ENCODE data around the gene VENTX. TPM values are rescaled to one million over a fixed set of nuclear protein-coding genes. Genes with fewer than 3 reads are reported as not detected.

The VENTX gene
- total RNA-seq, 1 experiment from 2014 or later = not detected

DNA sequence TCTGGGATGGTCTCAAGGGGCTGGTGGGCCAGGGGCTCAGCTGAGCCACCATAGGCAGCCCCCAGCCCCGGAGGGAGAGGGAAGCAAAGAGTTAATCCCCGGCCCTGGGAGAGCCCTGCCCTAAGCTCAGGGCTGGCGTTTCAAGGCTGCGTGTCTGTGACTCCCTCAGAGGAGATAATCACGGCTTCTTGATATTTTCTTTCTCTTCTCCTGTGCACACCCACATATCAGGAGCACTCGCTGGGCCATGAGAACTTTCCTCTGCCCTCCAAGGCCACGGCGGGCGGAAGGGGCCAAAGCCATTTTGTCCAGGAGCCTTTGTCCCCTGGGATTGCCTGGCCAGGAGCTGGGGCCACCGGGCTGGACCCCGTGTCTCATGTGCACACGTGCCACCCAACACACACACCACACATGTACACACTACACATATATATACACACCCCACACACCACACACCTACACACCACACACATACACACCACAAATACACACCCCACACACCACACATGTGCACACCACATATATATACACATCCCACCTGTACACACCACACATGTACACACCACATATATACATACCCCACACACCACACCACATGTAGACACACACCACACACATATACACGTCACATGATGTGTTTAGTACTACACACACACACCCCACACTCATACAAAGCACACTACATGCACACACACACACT, 16.9 kb downstream of the VENTX start:
- H3K27me3 ChIP-seq (ENCODE audit: control insufficient read depth, insufficient read depth, low read length) = no peaks in the 10 kb centered on the region
- intact Hi-C loops (cut with micrococcal nuclease; ENCODE audit: unreplicated experiment) = no loop called here
- H3K4me3 ChIP-seq (ENCODE audit: low read depth in 2 of 2, low read length in 2 of 2) = no peak overlapping the region
- no peaks in the 10 kb centered on the region for H3K9me3 ChIP-seq (ENCODE audit: control insufficient read depth, insufficient read depth, low read depth, low read length)
- CTCF ChIA-PET = no interaction called here
- POLR2A ChIA-PET = no interaction called here
- H3K36me3 ChIP-seq (ENCODE audit: control insufficient read depth, insufficient read depth, low read length) = no peaks in the 10 kb centered on the region
- in situ Hi-C loops (cut with HindIII; ENCODE audit: low pct_unique_long_range_greater_than_20kb, low sequenced_read_pairs) = no loop called here
- H3K27ac ChIP-seq (ENCODE audit: low read length) = no peak overlapping the region
- TF ChIP-seq SIN3A (IDR thresholded peaks at IDR 0.05; ENCODE audit: borderline replicate concordance, insufficient read depth, low read depth, low read length) (no peak), TCF7L2 (IDR thresholded peaks at IDR 0.05; ENCODE audit: low read depth, low read length) (no peak), POLR2AphosphoS5 (IDR thresholded peaks at IDR 0.05; ENCODE audit: low read depth, low read length) (no peak)
- TF ChIP-seq, protein P1, sequence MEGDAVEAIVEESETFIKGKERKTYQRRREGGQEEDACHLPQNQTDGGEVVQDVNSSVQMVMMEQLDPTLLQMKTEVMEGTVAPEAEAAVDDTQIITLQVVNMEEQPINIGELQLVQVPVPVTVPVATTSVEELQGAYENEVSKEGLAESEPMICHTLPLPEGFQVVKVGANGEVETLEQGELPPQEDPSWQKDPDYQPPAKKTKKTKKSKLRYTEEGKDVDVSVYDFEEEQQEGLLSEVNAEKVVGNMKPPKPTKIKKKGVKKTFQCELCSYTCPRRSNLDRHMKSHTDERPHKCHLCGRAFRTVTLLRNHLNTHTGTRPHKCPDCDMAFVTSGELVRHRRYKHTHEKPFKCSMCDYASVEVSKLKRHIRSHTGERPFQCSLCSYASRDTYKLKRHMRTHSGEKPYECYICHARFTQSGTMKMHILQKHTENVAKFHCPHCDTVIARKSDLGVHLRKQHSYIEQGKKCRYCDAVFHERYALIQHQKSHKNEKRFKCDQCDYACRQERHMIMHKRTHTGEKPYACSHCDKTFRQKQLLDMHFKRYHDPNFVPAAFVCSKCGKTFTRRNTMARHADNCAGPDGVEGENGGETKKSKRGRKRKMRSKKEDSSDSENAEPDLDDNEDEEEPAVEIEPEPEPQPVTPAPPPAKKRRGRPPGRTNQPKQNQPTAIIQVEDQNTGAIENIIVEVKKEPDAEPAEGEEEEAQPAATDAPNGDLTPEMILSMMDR (IDR thresholded peaks at IDR 0.05) = no peak
- TF ChIP-seq, protein P2, sequence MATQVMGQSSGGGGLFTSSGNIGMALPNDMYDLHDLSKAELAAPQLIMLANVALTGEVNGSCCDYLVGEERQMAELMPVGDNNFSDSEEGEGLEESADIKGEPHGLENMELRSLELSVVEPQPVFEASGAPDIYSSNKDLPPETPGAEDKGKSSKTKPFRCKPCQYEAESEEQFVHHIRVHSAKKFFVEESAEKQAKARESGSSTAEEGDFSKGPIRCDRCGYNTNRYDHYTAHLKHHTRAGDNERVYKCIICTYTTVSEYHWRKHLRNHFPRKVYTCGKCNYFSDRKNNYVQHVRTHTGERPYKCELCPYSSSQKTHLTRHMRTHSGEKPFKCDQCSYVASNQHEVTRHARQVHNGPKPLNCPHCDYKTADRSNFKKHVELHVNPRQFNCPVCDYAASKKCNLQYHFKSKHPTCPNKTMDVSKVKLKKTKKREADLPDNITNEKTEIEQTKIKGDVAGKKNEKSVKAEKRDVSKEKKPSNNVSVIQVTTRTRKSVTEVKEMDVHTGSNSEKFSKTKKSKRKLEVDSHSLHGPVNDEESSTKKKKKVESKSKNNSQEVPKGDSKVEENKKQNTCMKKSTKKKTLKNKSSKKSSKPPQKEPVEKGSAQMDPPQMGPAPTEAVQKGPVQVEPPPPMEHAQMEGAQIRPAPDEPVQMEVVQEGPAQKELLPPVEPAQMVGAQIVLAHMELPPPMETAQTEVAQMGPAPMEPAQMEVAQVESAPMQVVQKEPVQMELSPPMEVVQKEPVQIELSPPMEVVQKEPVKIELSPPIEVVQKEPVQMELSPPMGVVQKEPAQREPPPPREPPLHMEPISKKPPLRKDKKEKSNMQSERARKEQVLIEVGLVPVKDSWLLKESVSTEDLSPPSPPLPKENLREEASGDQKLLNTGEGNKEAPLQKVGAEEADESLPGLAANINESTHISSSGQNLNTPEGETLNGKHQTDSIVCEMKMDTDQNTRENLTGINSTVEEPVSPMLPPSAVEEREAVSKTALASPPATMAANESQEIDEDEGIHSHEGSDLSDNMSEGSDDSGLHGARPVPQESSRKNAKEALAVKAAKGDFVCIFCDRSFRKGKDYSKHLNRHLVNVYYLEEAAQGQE (IDR thresholded peaks at IDR 0.05; ENCODE audit: insufficient read depth in 1 of 2, low read depth in 2 of 2, low read length in 1 of 2) = no peak
- BruUV-seq (replicated peaks) = no TSS peak
- ATAC-seq (no peak), DNase-seq (ENCODE audit: low read depth, low spot score) (no peak)
- H3K4me1 ChIP-seq (ENCODE audit: control insufficient read depth, insufficient read depth, low read length) = peaks cover 25% of the 10 kb centered on the region

DNA sequence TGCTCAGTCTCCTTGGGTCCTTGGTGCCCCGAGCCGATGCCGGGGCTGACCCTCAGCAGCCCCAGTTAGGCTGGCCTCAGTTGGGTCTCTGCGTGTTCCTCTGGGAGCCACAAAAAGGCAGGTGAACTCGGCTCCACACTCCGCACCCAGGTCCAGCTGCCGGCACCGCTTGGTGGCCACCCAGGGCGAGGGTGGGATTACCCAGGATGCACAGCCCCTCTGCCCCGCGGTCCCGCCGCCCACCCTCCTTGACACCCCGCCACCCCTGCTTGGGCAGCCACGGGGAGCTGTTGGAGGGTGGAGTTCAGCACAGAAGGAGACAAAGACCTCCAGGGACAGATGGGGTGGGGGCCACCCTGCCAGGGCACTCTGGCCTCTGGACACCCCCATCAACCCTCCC, 17.7 kb downstream of the VENTX start:
- Histone ChIP-seq H3K27me3 (ENCODE audit: control insufficient read depth, insufficient read depth, low read length) (no peaks in the 10 kb centered on the region), H3K9me3 (ENCODE audit: control insufficient read depth, insufficient read depth, low read depth, low read length) (no peaks in the 10 kb centered on the region), H3K27ac (ENCODE audit: low read length) (no peak overlapping the region), H3K36me3 (ENCODE audit: control insufficient read depth, insufficient read depth, low read length) (no peaks in the 10 kb centered on the region), H3K4me3 (ENCODE audit: low read depth in 2 of 2, low read length in 2 of 2) (no peak overlapping the region), H3K4me1 (ENCODE audit: control insufficient read depth, insufficient read depth, low read length) (peaks cover 31% of the 10 kb centered on the region)
- no peak for TF ChIP-seq POLR2AphosphoS5 (IDR thresholded peaks at IDR 0.05; ENCODE audit: low read depth, low read length)
- TF ChIP-seq, protein P2 (IDR thresholded peaks at IDR 0.05; ENCODE audit: insufficient read depth in 1 of 2, low read depth in 2 of 2, low read length in 1 of 2) = no peak
- TF ChIP-seq SIN3A (IDR thresholded peaks at IDR 0.05; ENCODE audit: borderline replicate concordance, insufficient read depth, low read depth, low read length) = no peak
- TF ChIP-seq TCF7L2 (IDR thresholded peaks at IDR 0.05; ENCODE audit: low read depth, low read length) = no peak
- TF ChIP-seq, protein P1 (IDR thresholded peaks at IDR 0.05) = no peak
- in situ Hi-C loops (cut with HindIII; ENCODE audit: low pct_unique_long_range_greater_than_20kb, low sequenced_read_pairs) (no loop called here), intact Hi-C loops (cut with micrococcal nuclease; ENCODE audit: unreplicated experiment) (no loop called here)
- DNase-seq (ENCODE audit: low read depth, low spot score) (no peak), ATAC-seq (no peak)
- BruUV-seq (replicated peaks) = no TSS peak
- CTCF ChIA-PET = no interaction called here
- POLR2A ChIA-PET = no interaction called here

Data from Panc1 (cell line).